Measurements from ENCODE around the gene NAV3. TPM values are rescaled to one million over a fixed set of nuclear protein-coding genes. Genes with fewer than 3 reads are reported as not detected.

The NAV3 gene
- total and polyA plus RNA-seq, 2 of the 4 experiments (the other 2 are of a cell fraction): 25.5 to 106 TPM

GRCh38 chr12:77923882-77924281 is 93.2 kb downstream of the NAV3 start:
- H3K79me1 ChIP-seq (ENCODE audit: low read depth in 1 of 2, low read length in 2 of 2): no peaks in the 10 kb centered on the region
- H3K9me3 ChIP-seq (ENCODE audit: control insufficient read depth, insufficient read depth, low read length): no peaks in the 10 kb centered on the region
- H3K18ac ChIP-seq (ENCODE audit: low read depth, low read length): no peak overlapping the region
- intact Hi-C loops (cut with micrococcal nuclease) (loop anchor here (2.0 kb wide), 1 partner anchor 771 kb away; no protein-coding TSS in a partner anchor), dilution Hi-C loops (cut with HindIII; ENCODE audit: low sequenced_read_pairs, unreplicated experiment) (no loop called here), in situ Hi-C loops (cut with MboI; ENCODE audit: low sequenced_read_pairs) (no loop called here)
- no peak overlapping the region for H2BK5ac ChIP-seq (ENCODE audit: low read depth, low read length, poor library complexity, severe bottlenecking)
- no peak overlapping the region for H2BK20ac ChIP-seq (ENCODE audit: low read depth, low read length)
- no peaks in the 10 kb centered on the region for H4K20me1 ChIP-seq (ENCODE audit: insufficient read depth, low read length)
- no peak overlapping the region for H2BK15ac ChIP-seq (ENCODE audit: low read depth, low read length)
- no CpG with 5 or more reads among the region's 1 CpG for WGBS, 2 experiments (ENCODE audit: extremely low coverage in 2 of 2, insufficient read length in 1 of 2)
- H3K9me1 ChIP-seq (ENCODE audit: insufficient read depth, low read length): no peaks in the 10 kb centered on the region; the same call in 1 of the 2 replicates
- no peak overlapping the region for H3K4ac ChIP-seq (ENCODE audit: low read depth, low read length)
- DNase-seq (no peak), ATAC-seq (ENCODE audit: low read depth) (no peak)
- H3K36me3 ChIP-seq (ENCODE audit: control insufficient read depth, insufficient read depth, low read length): no peaks in the 10 kb centered on the region
- H3K14ac ChIP-seq (replicated peaks; ENCODE audit: low read depth, low read length): no peak overlapping the region
- H2AFZ ChIP-seq (replicated peaks; ENCODE audit: low read length, poor library complexity): no peak overlapping the region
- H3K4me1 ChIP-seq (ENCODE audit: control insufficient read depth, insufficient read depth, low read length): no peaks in the 10 kb centered on the region
- H2AK9ac ChIP-seq (replicated peaks; ENCODE audit: low read depth, low read length, poor library complexity): no peak overlapping the region
- BruUV-seq (replicated peaks): no TSS peak
- ChIA-PET POLR2A (ENCODE audit: unreplicated experiment) (no interaction called here), CTCF (interaction anchor here (2.6 kb wide), 1 partner anchor 17 kb away, joined by 14 read pairs; no protein-coding TSS in a partner anchor)
- no peak overlapping the region for H3K23ac ChIP-seq (ENCODE audit: low read depth, low read length)
- no peak overlapping the region for H3K9ac ChIP-seq (ENCODE audit: low read depth, low read length)
- no peak overlapping the region for H2BK120ac ChIP-seq (ENCODE audit: low read depth, low read length)
- no peak overlapping the region for H4K5ac ChIP-seq (ENCODE audit: low read depth, low read length)
- H4K91ac ChIP-seq (ENCODE audit: insufficient read depth, low read depth, low read length): no peak overlapping the region
- no peak overlapping the region for H4K8ac ChIP-seq (ENCODE audit: low read depth in 2 of 2, low read length in 2 of 2)
- no peak overlapping the region for H3K4me2 ChIP-seq (ENCODE audit: low read depth, low read length)
- no peaks in the 10 kb centered on the region; the same call in 1 of the 2 replicates for H3K27me3 ChIP-seq (ENCODE audit: control insufficient read depth, insufficient read depth, low read length)
- no peak overlapping the region for H3K27ac ChIP-seq (ENCODE audit: insufficient read depth, low read length)
- H3K4me3 ChIP-seq (ENCODE audit: insufficient read depth, low read depth, low read length): no peak overlapping the region
- no peak overlapping the region for H2AK5ac ChIP-seq (ENCODE audit: low read depth, low read length)
- no peak overlapping the region for H3K56ac ChIP-seq (ENCODE audit: extremely low read depth, insufficient read depth, low read length)
- TF ChIP-seq MXI1 (IDR thresholded peaks at IDR 0.05; ENCODE audit: borderline replicate concordance, low read depth, low read length) (no peak), MAFK (IDR thresholded peaks at IDR 0.05; ENCODE audit: low read depth, low read length) (no peak), POLR2A (IDR thresholded peaks at IDR 0.05; ENCODE audit: low read depth, low read length) (no peak)

Measured in IMR-90 (cell line).